HG03108 (cell line): ENCODE data around the gene PCYT1A.
"Not testable (repeated sequence)": the region's sequence is repeated elsewhere in the genome, so short reads cannot be mapped to it uniquely, and the experiment has no call there.

Experiments used
- ATAC-seq: cut with Tn5 transposase; IDR thresholded peaks from one replicate; pipeline ENCODE4 v1.9.1; 2021; ENCODE audit warnings: moderate library complexity; ENCODE audit not compliant: unreplicated experiment

PCYT1A gene

GRCh38 chr3:196194542-196194915, 93.0 kb downstream of the PCYT1A start:
- ATAC-seq = no peak

GRCh38 chr3:196193736-196194541, 93.6 kb downstream of the PCYT1A start:
- ATAC-seq = no peak

DNA sequence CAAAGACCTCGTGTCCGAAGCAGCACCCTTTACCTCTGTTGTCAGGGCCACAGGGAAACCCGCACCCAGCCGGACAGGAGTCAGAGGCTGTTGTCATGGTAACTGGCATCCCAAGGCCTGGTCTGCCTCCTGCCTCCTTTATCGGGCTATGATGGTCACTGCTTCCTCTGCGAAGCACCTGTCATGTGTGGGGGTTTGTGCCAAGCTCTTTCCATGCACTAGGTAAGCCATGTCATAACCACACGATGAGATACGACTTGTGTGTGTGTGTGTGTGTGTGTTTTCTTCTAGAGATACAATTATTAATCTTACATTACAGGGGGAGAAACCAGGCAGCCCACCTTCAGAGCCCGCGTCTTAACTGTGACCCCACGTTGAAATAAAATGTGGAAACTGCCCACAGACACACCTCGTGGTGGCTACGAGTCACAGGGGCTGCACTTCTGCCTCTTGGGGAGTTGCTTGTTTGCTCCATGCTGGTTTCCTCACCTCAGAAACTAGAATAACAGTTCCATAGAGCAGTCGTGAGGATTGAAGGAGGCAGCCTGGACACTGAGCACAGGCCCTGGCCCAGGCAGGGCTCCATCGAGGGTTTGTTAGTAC, 94.3 kb downstream of the PCYT1A start:
- ATAC-seq = no peak

DNA sequence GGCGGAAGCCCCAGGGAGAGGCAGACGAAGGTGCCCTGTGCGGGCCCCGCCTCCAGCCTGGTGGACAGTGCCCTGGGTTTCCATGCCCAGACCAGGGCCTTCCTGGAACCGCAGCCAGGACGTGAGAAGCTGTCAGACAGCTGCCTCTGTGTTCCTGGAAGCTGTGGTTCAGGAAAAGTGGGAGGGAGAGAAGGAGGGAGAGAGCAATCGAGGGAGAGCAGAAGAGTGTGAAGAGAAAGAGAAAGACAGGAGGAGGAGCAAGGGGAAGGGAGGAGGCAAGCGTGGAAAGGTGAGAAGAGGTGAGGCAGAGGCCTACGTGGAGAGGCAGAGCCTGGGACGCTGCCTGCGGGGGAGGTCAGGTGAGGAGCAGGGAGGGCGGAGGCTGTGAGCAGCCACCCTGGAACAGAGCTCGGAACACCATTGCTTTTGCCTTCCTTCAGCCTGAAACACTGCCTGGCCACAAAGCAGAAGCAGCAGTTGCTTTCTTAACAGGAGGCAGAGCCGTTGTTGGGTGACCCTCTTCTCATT, 94.9 kb downstream of the PCYT1A start:
- peak; percentile 5 for ATAC-seq

DNA sequence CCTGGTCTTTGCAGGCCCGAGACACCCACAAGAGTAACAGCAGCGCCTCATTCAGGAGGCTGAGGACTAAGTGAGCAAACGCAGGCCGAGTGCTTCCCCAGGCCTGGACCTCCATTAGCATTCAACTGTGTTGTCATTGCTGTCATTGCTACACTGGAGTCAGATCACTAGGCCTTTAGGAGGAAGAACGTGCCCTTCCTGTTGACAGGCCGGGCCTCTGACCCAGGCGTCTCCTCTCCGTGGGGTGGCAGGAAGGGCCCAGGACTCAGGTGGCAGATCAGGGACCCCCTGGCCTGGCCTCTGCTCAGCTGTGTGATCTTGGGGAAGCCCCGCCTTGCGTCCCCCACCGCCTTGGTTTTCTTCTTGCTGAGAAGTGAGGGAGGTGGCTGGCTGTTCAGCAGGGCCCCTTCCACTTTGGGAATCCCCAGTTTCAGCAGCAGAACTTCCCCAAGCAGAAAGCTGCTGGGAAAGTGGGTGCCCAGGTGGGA, 95.4 kb downstream of the PCYT1A start:
- peak; percentile 42 for ATAC-seq

- ATAC-seq = no peak
Observed at GRCh38 chr3:196189566-196190347, 97.8 kb downstream of the PCYT1A start.

DNA sequence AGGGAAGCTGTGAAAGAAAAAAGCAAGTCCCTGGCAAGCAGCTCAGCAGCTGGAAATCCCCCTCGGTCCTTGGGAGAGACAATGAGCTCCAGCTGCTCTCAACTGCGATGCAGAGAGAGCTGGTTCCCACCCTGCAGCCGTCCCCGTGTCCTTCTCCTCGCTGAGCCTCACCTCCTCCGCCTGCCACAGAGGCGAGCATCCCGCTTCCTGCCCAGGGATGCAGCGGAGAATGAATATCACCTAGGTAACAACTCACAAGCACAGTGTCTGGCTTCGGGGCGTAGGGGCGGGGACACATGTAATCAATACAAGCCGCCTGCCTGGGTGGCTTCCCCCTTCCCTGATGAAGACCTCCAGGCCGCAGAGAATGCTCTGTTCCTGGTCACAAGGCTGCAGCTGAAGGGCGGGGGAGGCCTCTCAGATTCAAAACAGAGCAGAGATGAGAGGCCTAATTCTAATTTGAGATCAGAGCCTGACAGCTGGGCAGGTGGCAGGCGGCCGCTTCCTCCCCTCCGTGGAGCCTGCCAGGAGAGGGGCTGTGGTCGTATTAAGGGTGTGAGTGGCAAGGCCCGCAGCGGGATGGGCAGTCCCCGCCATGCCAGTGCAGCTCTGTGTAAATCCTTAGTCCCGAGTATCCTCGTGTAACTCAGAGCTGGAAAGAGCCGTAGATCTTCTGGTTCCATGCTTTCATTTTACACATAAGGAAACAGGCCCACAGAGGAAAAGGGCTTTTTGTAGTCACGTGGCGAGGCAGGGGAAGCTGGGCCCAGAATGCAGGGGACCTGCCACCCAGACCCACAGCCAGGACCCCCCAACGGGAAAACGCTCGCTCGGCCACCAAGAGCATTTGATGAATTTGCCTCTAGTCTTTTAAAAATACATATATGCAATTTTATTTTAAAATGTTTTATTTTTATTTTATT, 100.6 kb downstream of the PCYT1A start:
- ATAC-seq = peak; percentile 49

DNA sequence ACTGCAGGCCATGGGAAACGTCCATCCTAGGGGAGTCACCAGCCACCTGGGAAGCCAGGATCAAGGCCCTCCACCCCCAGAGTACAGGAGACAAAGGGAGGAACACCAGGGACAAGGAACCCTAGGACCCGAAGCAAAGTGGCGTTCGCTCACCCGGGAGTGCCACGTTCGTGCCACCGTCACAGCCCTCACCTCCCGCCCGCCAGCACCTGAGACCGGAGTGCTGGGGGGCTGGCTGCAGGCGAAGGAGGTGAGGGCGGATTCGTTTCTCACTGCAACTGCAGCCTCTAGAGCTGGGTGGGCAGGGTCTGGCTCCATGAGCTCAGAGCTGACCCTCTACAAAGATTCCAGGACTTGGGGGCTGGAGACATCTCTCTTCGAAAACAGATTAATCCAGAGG, 102.6 kb downstream of the PCYT1A start:
- no peak for ATAC-seq

- ATAC-seq = not testable (repeated sequence)
Observed at GRCh38 chr3:196184169-196184432, 103.4 kb downstream of the PCYT1A start.

DNA sequence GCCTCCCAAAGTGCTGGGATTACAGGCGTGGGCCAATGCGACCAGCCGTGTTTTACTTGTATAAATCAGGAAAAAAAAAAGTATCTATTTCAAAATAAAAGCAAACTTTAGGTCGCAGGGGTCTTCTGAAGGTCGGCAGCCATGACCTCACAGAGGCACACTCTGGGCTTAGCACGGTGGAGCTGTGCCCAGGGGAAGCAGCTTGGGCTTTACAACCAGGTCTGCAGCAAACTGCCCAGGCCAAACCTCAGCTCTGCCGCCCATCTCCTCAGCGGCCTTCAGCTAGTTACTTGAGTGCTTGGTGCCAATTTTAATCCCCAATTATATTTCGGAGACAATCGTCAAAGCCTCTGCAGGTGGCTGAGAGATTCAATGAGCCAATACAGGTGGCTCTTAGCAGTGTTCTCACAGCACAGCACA, 106.4 kb downstream of the PCYT1A start:
- no peak for ATAC-seq

GRCh38 chr3:196180346-196180745, 107.2 kb downstream of the PCYT1A start:
- ATAC-seq = no peak
